Lower lobe of right lung (tissue), 2 donors: ENCODE results near the gene CST2. TPM values are rescaled to one million over a fixed set of nuclear protein-coding genes. Genes with fewer than 3 reads are reported as not detected.
A peak's percentile ranks its signal among the peaks of the same experiment; 100 is the strongest.
"Not testable (repeated sequence)": the region's sequence is repeated elsewhere in the genome, so short reads cannot be mapped to it uniquely, and the experiment has no call there.

Experiments
- ATAC-seq, 2 donors: fragments of 200-7000 bp; cut with Tn5 transposase; one replicate each; pipeline ENCODE4 v1.9.1; 2020 to 2022; ENCODE audit warnings: mild to moderate bottlenecking in 2 of 2, moderate library complexity in 2 of 2
- DNase-seq: peaks from one replicate; pipeline ENCODE4 v3.0.0-alpha.2; 2020
- H3K27ac ChIP-seq: fragments of 200-600 bp; one replicate; pipeline ENCODE4 v1.8.0; 2022
- H3K27me3 ChIP-seq: fragments of 200-600 bp; one replicate; pipeline ENCODE4 v1.8.0; 2022; ENCODE audit warnings: low read depth
- H3K36me3 ChIP-seq: fragments of 200-600 bp; one replicate; pipeline ENCODE4 v1.8.0; 2022; ENCODE audit warnings: mild to moderate bottlenecking
- H3K4me1 ChIP-seq: fragments of 200-600 bp; one replicate; pipeline ENCODE4 v1.8.0; 2022
- H3K4me3 ChIP-seq: fragments of 200-600 bp; one replicate; pipeline ENCODE4 v1.8.0; 2022; ENCODE audit warnings: mild to moderate bottlenecking
- H3K9me3 ChIP-seq: fragments of 200-600 bp; one replicate; pipeline ENCODE4 v1.8.0; 2022
- CTCF ChIP-seq: fragments of 200-600 bp; IDR thresholded peaks from one replicate; pipeline ENCODE4 v1.8.0; 2022; ENCODE audit warnings: antibody characterized with exemption, mild to moderate bottlenecking
- intact Hi-C: fragments of 100-400 bp; cut with DNase I; formaldehyde crosslinking; loops from one replicate; pipeline ENCODE4 v1.11.0; 2022
- total RNA-seq: library from RNA; stranded (reverse); fragmentation: NEBNext Ultra II Directional; extraction: Animal tissue kit (Norgen Biotek cat#: 25700); gene quantifications from one replicate; pipeline ENCODE4 v1.2.1, GENCODE V29; 2021
- donor health status: DM: no; HTN: yes; CAD: no; lungs with severe emphysema.

CST2 gene
- total RNA-seq, 1 donor from 2014 or later, result not detected

GRCh38 chr20:23823621-23824324 is 2.8 kb downstream of the CST2 start:
- Histone ChIP-seq H3K27me3 (no peaks in the 10 kb centered on the region), H3K4me3 (no peak overlapping the region), H3K36me3 (no peaks in the 10 kb centered on the region), H3K27ac (no peak overlapping the region), H3K4me1 (no peaks in the 10 kb centered on the region), H3K9me3 (no peaks in the 10 kb centered on the region)
- intact Hi-C loops, result no loop called here
- ATAC-seq, result peak in 1 of 2 donors; percentile 28
- no peak for DNase-seq
- TF ChIP-seq CTCF, result no peak

- Histone ChIP-seq H3K27ac (no peak overlapping the region), H3K36me3 (no peaks in the 10 kb centered on the region), H3K9me3 (no peaks in the 10 kb centered on the region), H3K27me3 (no peaks in the 10 kb centered on the region), H3K4me3 (no peak overlapping the region), H3K4me1 (no peaks in the 10 kb centered on the region)
- DNase-seq, result no peak
- no peak for TF ChIP-seq CTCF
- ATAC-seq, result no peak
- intact Hi-C loops, result no loop called here
Measured at GRCh38 chr20:23823111-23823510, 3.4 kb downstream of the CST2 start.

GRCh38 chr20:23820493-23820892 is 6.0 kb downstream of the CST2 start:
- Histone ChIP-seq H3K36me3 (no peaks in the 10 kb centered on the region), H3K4me3 (no peak overlapping the region), H3K9me3 (no peaks in the 10 kb centered on the region), H3K27ac (no peak overlapping the region), H3K4me1 (no peaks in the 10 kb centered on the region), H3K27me3 (no peaks in the 10 kb centered on the region)
- ATAC-seq (no peak), DNase-seq (no peak)
- no peak for TF ChIP-seq CTCF
- intact Hi-C loops, result no loop called here

- H3K36me3 ChIP-seq, H3K4me1 ChIP-seq, H3K4me3 ChIP-seq, DNase-seq, intact Hi-C loops, H3K9me3 ChIP-seq, ATAC-seq, H3K27me3 ChIP-seq, H3K27ac ChIP-seq: not testable (repeated sequence)
Measured at GRCh38 chr20:23811559-23811958, 15.0 kb downstream of the CST2 start.

- H3K36me3 ChIP-seq, H3K4me3 ChIP-seq, intact Hi-C loops, H3K9me3 ChIP-seq, H3K4me1 ChIP-seq, H3K27ac ChIP-seq, ATAC-seq, DNase-seq, H3K27me3 ChIP-seq: not testable (repeated sequence)
Measured at GRCh38 chr20:23810349-23810748, 16.2 kb downstream of the CST2 start.

- DNase-seq, result no peak
- Histone ChIP-seq H3K27ac (no peak overlapping the region), H3K4me3 (no peak overlapping the region), H3K36me3 (no peaks in the 10 kb centered on the region), H3K9me3 (no peaks in the 10 kb centered on the region), H3K27me3 (no peaks in the 10 kb centered on the region), H3K4me1 (no peaks in the 10 kb centered on the region)
- intact Hi-C loops, result no loop called here
- ATAC-seq, result no peak
- TF ChIP-seq CTCF, result no peak
Measured at GRCh38 chr20:23800865-23801264, 25.7 kb downstream of the CST2 start.
